Measurements from ENCODE around the gene EIF4E.
"Not testable (repeated sequence)": the region's sequence is repeated elsewhere in the genome, so short reads cannot be mapped to it uniquely, and the experiment has no call there.

The EIF4E gene

GRCh38 chr4:98838977-98839618, 89.8 kb downstream of the EIF4E start:
- no peaks in the 10 kb centered on the region for H3K27me3 Mint-ChIP-seq
- intact Hi-C loops (cut with micrococcal nuclease), result no loop called here
- no peaks in the 10 kb centered on the region for H3K36me3 Mint-ChIP-seq (ENCODE audit: low read depth)
- H3K27ac Mint-ChIP-seq, result no peak overlapping the region
- H3K4me1 Mint-ChIP-seq (ENCODE audit: low read depth), result no peaks in the 10 kb centered on the region
- peaks cover 36% of the 10 kb centered on the region for H3K9me3 Mint-ChIP-seq
- no peak overlapping the region for H3K4me3 Mint-ChIP-seq

GRCh38 chr4:98838531-98838930, 90.4 kb downstream of the EIF4E start:
- H3K27me3 Mint-ChIP-seq, result no peaks in the 10 kb centered on the region

GRCh38 chr4:98833384-98833783, 95.5 kb downstream of the EIF4E start:
- intact Hi-C loops (cut with micrococcal nuclease), result no loop called here
- Mint-ChIP-seq H3K9me3 (peaks cover 8% of the 10 kb centered on the region), H3K36me3 (ENCODE audit: low read depth) (no peaks in the 10 kb centered on the region), H3K27ac (no peak overlapping the region), H3K27me3 (no peaks in the 10 kb centered on the region), H3K4me1 (ENCODE audit: low read depth) (no peaks in the 10 kb centered on the region), H3K4me3 (no peak overlapping the region)

More at GRCh38 chr4:98838531-98838930, 90.4 kb downstream of the EIF4E start:
- H3K4me3 Mint-ChIP-seq, result no peak overlapping the region
- no peaks in the 10 kb centered on the region for H3K4me1 Mint-ChIP-seq (ENCODE audit: low read depth)
- peaks cover 36% of the 10 kb centered on the region for H3K9me3 Mint-ChIP-seq
- no peaks in the 10 kb centered on the region for H3K36me3 Mint-ChIP-seq (ENCODE audit: low read depth)
- intact Hi-C loops (cut with micrococcal nuclease), result no loop called here
- no peak overlapping the region for H3K27ac Mint-ChIP-seq

GRCh38 chr4:98831036-98831435, 97.9 kb downstream of the EIF4E start:
- H3K9me3 Mint-ChIP-seq; H3K36me3 Mint-ChIP-seq (ENCODE audit: low read depth); H3K27ac Mint-ChIP-seq; H3K4me3 Mint-ChIP-seq; intact Hi-C loops (cut with micrococcal nuclease); H3K4me1 Mint-ChIP-seq (ENCODE audit: low read depth); H3K27me3 Mint-ChIP-seq: not testable (repeated sequence)

Data from dendritic cell treated with granulocyte-macrophage colony-stimulating factor and Interleukin-4, amounts not matched to agents 40 ng/mL and 50 ng/mL, for 4 days (primary cell).